Endometrial microvascular endothelial cells (primary cell): ENCODE data around the gene ASPSCR1. TPM values are rescaled to one million over a fixed set of nuclear protein-coding genes. Genes with fewer than 3 reads are reported as not detected.

Experiments
- in situ Hi-C: cut with HindIII; loops from 2 replicates; pipeline ENCODE4 v1.10.0; 2017; ENCODE audit warnings: low sequenced_read_pairs, low pct_unique_long_range_greater_than_20kb; ENCODE audit errors: inconsistent ontology term
- total RNA-seq: library from RNA; depleted of rRNA; stranded (reverse); fragments of >200 nt; gene quantifications from one replicate; pipeline ENCODE4 v1.2.3, GENCODE V29; 2015; ENCODE audit errors: inconsistent ontology term

ASPSCR1 gene
- total RNA-seq, 1 donor from 2014 or later = 12.2 TPM

GRCh38 chr17:82046903-82047302, 69.5 kb downstream of the ASPSCR1 start:
- in situ Hi-C loops = no loop called here

DNA sequence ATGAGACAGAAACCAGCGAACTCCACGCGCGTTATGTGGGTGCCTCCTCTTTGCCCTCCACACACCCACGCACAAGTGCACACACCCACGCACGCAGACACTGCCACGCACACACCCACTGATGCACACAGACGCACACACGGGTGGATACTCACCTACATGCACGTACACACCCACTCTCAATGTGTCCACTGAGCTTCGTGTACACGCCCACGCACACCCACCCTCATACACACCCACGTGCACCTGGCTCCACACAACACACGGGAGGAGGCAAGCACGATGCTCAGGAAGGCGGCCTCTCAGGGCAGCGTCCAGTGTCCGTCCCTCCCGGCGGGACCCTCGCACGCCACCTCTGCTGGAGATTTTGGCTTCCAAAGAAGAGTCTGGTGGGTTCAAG, 70.0 kb downstream of the ASPSCR1 start:
- in situ Hi-C loops = no loop called here

DNA sequence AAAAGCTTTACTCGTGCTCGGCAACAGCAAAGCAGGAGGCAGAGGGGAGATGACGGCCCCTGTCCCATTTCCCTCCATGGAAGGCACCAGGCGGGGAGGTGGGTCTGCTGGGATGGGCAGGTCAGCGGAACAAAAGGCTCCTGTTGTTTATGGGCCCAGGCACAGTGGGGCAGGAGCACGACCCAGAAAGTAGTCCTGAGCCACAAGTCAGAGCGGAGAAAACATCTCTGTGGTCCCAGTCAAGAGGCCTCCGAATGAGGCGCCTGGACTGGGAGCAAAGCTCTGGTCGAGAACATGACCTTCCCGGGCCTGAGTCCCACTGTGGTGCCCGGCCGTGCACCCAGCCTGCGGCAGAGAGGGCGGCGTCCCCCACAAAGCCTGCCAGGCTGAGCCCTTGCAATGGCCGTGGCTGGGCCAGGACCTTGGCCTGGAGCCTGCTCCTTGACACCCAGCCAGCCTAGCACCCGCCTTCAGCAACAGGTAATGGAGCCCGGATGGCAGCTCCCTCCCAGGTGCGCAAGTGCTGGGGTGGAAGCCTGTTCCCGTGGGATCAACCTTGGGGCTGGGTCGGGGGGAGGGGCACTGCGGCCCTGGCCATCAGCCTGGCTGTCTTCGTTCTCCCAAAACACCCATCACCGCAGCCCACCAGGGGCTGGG, 70.6 kb downstream of the ASPSCR1 start:
- in situ Hi-C loops = no loop called here

DNA sequence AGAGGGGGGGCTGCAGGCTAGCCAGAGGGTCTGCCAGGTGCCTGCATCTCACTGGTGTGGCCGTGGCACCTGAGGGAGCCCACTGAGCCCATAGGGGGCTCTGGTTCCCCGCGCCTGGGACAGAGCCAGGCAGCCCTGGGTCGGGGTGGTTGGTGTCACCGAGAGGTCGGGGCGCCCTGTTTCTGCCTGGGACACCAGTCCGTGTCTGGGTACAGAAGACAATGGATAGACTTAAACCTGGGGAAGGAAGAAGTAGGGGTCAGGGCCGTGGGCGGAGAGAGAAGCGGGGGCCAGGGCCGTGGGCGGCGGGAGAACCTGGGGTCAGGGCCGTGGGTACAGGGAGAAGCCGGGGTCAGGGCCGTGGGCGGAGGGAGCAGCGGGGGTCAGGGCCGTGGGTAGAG, 71.1 kb downstream of the ASPSCR1 start:
- in situ Hi-C loops = no loop called here

GRCh38 chr17:82049106-82049505, 71.7 kb downstream of the ASPSCR1 start:
- in situ Hi-C loops = no loop called here

GRCh38 chr17:82049521-82049971, 72.1 kb downstream of the ASPSCR1 start:
- in situ Hi-C loops = no loop called here

DNA sequence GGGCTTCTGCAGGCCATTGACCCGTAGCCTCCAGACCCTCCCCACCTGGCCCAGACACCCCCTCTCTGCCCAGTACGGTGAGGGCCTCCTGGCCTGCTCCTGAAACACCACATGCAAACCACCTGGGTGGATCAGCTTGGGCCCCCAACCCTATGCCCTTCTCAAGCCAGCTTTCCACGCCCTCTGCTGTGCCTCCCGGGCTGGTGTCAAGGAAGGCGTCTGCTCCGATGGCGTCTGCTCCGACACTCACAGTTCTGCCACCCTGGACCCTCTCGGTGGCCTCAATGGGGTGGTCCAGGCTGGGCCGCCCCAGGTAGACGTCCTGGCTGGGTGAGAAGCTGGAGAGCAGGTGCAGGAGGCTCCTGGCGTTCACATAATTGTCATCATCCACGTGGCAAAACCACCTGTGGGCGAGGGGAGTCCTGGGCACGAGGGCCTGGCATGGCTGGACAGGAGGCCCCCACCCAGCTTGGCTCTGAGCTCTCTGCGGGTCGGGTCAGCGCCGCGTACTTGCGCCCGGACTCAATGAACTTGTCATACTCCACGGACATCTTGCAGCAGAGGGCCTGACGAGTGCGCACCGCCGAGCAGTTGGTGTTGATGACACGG, 72.8 kb downstream of the ASPSCR1 start:
- in situ Hi-C loops = no loop called here

- in situ Hi-C loops = no loop called here
These were observed 73.6 kb downstream of the ASPSCR1 start for GRCh38 chr17:82050761-82051641.

DNA sequence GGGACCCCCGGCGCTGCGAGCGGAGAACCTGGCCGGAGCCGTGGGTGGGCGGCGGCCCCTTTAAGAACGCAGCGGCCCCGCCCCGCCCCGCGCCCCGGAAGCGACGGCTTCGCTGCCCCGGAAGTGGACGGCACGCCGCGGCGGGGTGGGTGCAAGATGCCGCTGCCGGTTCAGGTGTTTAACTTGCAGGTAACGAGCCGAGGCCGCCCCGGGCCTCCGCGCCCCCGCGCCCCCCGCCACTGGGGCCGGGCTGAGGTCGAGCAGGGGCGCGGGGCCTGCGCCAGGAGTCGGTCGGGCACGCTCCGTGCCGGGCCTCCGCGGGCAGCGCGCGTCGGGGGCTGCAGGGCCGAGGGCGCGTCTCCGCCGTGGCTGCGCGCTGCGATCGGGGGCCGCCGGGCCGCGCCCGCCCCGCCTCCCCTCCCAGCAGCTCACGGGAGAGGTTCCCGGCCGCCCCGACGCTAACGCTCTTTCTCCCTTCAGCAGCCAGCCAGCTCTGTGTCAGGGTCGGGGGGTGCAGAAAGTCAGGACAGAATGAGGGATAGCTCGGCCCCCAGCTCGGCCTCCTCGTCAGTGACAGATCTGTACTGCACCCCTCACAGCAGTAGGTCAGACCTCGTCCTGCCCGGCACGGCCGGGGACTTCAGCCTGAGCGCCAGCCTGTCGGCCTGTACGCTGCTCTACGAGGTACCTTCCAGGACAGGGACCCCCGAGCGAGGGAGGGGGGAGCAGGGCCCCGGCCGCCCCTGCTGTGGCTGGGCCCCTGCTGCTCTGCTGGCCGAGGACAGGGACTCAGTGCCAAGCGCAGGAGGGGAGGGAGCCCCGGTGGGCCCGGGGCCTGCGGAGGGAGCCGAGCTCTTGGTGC, 74.6 kb downstream of the ASPSCR1 start, which contains the start of the genes GPS1 and RFNG:
Gene GPS1, plus strand, starts transcription at position 123 of the 862 bp plus-strand sequence. Its CDS starts 34 bp downstream, at position 157.
Gene RFNG, minus strand, starts transcription at position 36 of the 862 bp plus-strand sequence. CDS start 45 bp downstream, outside the sequence.
- in situ Hi-C loops = no loop called here

DNA sequence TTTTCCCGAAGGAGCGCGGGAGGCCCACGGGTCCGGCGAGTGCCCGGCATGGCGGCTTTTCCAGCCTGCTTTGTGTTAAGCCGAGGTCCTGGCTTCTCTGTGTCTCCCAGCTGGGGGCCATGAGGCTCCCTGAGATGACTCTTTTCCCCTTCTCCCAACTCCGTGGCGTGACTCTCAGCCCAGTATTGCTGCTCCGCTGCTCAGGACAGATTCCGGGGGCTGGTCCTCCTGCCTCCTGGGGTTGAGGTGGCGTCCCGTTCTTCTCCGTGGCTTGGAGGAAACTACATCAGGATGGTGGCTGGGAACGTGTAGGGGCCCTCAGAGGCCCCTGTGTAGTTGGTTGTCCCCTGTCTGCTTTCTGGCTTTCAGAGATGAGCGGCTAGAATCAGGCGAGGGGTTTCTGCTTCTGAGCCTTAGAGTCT, 75.2 kb downstream of the ASPSCR1 start:
- in situ Hi-C loops = no loop called here

DNA sequence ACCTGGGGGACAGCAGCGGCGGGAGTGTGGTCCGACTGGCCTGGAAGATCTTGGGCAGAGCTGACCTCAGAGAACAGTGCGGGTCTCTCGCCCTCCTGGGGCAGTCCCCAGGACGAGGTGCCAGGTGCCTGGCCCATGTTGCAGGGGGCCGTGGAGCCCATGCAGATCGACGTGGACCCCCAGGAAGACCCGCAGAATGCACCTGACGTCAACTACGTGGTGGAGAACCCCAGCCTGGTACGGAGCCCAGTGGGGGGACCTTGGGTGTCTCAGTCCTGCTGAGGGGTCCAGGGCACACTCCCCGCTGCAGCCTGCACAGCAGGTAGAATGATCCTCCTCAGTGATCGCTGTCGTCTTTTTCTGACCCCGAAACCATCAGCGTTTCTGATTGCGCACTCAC, 75.7 kb downstream of the ASPSCR1 start:
- in situ Hi-C loops = no loop called here

- in situ Hi-C loops = no loop called here
These were observed 76.3 kb downstream of the ASPSCR1 start for GRCh38 chr17:82053556-82054263.

DNA sequence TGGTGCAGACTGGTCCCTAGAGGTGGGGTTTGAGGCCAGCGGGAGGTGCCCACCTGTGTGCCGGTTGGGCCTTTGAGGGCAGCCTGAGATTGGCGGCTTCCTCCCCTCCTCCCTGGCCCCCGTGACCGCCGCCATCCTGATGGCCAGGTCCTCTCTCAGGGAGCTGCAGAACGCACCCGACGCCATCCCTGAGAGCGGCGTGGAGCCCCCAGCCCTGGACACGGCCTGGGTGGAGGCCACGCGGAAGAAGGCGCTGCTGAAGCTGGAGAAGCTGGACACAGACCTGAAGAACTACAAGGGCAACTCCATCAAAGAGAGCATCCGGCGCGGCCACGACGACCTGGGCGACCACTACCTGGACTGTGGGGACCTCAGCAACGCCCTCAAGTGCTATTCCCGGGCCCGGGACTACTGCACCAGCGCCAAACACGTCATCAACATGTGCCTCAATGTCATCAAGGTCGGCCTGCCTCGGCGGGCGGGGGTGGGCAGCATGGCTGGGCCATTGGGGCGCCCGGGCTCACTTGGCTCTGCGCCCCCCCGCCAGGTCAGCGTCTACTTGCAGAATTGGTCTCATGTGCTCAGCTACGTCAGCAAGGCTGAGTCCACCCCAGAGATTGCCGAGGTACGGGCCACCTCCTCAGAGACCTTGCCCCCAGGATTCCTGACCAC, 77.1 kb downstream of the ASPSCR1 start:
- in situ Hi-C loops = no loop called here

- in situ Hi-C loops = no loop called here
These were observed 77.9 kb downstream of the ASPSCR1 start for GRCh38 chr17:82055023-82055964.

DNA sequence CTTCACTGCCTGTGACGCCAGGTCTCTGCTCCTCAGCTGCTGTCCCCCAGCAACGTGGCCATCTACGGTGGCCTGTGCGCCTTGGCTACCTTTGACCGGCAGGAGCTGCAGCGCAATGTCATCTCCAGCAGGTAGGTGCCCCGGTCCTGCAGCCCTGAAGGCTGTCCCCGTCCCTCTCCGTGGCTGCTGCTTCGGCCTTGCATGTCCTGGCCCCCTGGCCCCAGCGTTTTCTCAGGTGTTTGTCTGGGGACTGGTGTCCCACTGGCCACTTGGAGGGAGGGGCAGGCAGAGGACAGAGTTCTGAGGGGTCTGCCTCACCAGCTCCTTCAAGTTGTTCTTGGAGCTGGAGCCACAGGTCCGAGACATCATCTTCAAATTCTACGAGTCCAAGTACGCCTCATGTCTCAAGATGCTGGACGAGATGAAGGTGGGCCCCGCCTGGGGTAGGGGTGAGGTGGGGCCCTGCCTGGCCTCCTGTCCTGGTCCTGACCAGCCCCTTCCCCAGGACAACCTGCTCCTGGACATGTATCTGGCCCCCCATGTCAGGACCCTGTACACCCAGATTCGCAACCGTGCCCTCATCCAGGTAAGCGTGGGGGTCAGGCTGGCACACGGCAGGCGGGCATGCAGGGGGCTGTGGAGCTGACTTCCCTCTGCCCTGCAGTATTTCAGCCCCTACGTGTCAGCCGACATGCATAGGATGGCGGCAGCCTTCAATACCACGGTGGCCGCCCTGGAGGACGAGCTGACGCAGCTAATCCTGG, 78.7 kb downstream of the ASPSCR1 start:
- in situ Hi-C loops = no loop called here
